Activated naive CD4-positive, alpha-beta T cell treated with anti-CD3 and anti-CD28 coated beads, Interleukin-2, amount 10 ng/mL, durations not matched to agents 7 days and 5 days (primary cell): ENCODE results near the gene KCNH2.

Source experiments
- CTCF ChIA-PET: fragments of 350-600 bp; sonication (Branson Sonifier 250); formaldehyde crosslinking; loops from one replicate; lab custom pipeline; 2021; ENCODE audit warnings: antibody characterized with exemption; lab: Charles Lee
- DNase-seq: peaks from one replicate; pipeline ENCODE4 v3.0.0-alpha.2; 2020
- H3K27ac Mint-ChIP-seq: one replicate; pipeline ENCODE4 v1.8.0; 2021; ENCODE audit warnings: mild to moderate bottlenecking, moderate library complexity, mixed read lengths
- H3K27me3 Mint-ChIP-seq: one replicate; pipeline ENCODE4 v1.8.0; 2021; ENCODE audit warnings: mild to moderate bottlenecking, mixed read lengths
- H3K36me3 Mint-ChIP-seq: one replicate; pipeline ENCODE4 v1.8.0; 2021; ENCODE audit warnings: mixed read lengths
- H3K4me1 Mint-ChIP-seq: one replicate; pipeline ENCODE4 v1.8.0; 2021; ENCODE audit warnings: mixed read lengths
- H3K4me3 Mint-ChIP-seq: one replicate; pipeline ENCODE4 v1.8.0; 2021; ENCODE audit warnings: mild to moderate bottlenecking, moderate library complexity, mixed read lengths
- H3K9me3 Mint-ChIP-seq: one replicate; pipeline ENCODE4 v1.8.0; 2021; ENCODE audit warnings: mixed read lengths

The KCNH2 gene

DNA sequence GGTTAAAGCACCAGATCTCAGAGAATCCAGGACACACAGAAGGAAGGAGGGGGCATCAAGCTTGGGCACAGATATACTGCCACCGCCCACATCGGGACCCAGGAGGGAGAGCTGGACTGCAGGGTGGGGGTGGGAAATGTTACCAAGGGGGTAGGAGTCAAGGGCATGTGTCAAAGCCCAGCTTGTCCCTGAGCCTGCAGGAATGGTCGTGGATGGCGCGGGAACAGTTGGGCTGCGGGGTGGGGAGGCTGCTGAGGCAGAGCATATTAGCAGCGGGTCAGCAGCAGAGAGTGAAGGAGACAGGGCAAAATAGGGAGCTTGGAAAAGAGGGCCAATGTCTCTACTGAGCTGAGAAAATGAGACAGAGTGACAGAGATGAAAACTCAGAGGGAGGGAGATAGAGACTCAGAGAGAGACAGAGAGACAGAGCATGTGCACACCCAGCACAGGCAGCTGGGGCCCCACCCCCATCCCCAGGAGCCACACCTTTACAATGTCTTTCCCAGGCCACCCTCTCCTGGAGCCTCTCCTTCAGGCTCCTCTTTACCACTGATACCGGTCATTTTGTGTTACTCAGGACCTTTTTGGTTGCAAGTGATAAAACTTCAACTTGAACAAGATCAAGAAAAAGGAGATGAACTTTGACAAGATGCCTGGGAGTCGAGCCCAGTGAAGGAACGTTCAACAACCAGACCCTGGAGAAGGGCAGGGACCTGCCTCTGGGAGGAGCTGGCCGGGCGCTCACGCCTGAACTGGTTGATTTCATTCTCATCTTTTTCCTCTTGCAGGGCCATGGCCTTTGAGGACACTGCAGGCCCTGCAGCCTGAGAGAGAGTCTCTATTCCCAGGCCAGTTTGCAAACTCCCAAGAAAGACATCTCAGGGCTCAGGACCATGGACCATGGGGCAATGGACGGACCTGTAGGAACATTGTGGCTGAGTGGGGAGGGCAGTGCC, 75.8 kb downstream of the KCNH2 start:
- no peaks in the 10 kb centered on the region for H3K9me3 Mint-ChIP-seq
- CTCF ChIA-PET: interaction anchor here (0.8 to 1.5 kb wide), 4 partner anchors 26 to 82 kb away, joined by 3 to 4 read pairs (median 3); no protein-coding TSS in a partner anchor
- H3K4me1 Mint-ChIP-seq: peaks cover 3% of the 10 kb centered on the region
- H3K27ac Mint-ChIP-seq: no peak overlapping the region
- H3K27me3 Mint-ChIP-seq: peaks cover 86% of the 10 kb centered on the region
- H3K36me3 Mint-ChIP-seq: no peaks in the 10 kb centered on the region
- no peak for DNase-seq
- no peak overlapping the region for H3K4me3 Mint-ChIP-seq

DNA sequence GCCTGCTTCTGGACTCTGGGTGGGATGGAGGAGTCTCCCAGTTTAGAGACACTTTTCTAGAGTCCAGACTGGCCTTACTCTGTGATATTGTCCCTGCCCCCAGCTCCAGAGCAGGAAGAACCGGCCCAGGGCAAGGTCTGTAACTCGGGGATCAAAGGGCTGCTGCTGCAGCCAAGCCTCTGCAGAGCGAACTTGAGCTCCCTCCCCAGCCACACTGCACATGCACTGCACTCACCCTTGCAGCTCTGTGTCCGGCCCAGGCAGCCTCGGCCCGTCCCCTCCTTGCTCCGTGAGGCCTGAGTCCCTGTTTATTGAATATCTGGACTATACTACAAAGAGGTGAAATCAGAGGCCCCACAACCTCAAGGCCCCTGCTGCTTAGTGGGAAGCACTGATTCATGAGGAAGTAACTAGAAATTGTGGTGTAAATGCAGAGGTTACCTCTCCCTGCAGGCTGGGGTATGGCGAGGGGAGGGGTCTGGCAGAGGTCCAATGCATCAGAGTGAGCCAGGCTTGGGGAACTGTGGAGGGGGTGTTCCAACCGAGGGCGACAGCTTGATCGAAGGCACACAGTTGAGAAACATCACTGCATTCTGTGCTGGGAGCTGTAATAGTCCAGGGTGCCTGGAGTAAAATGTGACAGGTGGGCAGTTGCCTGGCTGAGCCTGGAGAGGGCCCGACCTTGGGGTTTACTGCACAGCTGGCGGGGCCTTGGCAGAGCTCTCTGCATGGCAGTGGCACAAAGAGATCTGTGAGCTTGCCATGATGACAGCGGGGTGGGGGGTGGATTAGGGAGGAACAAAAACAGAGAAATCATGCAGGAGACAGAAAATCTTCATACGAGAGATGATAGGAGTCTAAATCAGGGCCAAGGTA, 76.7 kb downstream of the KCNH2 start:
- peaks cover 92% of the 10 kb centered on the region for H3K27me3 Mint-ChIP-seq

DNA sequence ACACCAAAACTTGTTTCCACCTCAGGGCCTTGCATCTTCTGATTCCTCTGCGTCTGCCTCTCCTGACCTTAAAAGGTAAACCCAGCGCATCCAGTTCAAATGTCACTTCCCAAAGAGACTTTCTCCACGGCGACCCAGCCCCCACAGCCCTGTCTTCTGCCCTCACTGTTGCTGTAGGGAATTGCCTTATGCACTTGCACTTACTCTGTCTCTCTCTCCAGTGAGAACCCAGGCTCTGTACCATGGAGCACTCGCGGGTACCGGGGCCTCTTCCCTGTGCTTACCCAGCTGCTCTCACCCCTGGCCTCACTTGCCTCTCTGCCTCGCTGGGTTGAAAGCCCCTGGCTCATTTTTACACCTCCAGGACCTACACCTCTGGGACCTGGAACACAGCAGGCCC, 77.4 kb downstream of the KCNH2 start:
- no peaks in the 10 kb centered on the region for H3K9me3 Mint-ChIP-seq
- peaks cover 3% of the 10 kb centered on the region for H3K4me1 Mint-ChIP-seq
- no peak for DNase-seq
- H3K4me3 Mint-ChIP-seq: no peak overlapping the region
- no peak overlapping the region for H3K27ac Mint-ChIP-seq
- CTCF ChIA-PET: interaction anchor here (0.9 to 1.3 kb wide), 4 partner anchors 9 to 84 kb away, joined by 3 to 5 read pairs (median 4); no protein-coding TSS in a partner anchor
- H3K36me3 Mint-ChIP-seq: no peaks in the 10 kb centered on the region
- peaks cover 91% of the 10 kb centered on the region for H3K27me3 Mint-ChIP-seq

More for the DNA sequence above, 76.7 kb downstream of the KCNH2 start:
- DNase-seq: no peak
- Mint-ChIP-seq H3K36me3 (no peaks in the 10 kb centered on the region), H3K4me1 (peaks cover 3% of the 10 kb centered on the region), H3K4me3 (no peak overlapping the region), H3K27ac (no peak overlapping the region), H3K9me3 (no peaks in the 10 kb centered on the region)
- CTCF ChIA-PET: interaction anchor here (0.7 to 1.5 kb wide), 6 partner anchors 10 to 83 kb away, joined by 3 to 5 read pairs (median 3); no protein-coding TSS in a partner anchor

GRCh38 chr7:150898475-150899011, 79.6 kb downstream of the KCNH2 start:
- Mint-ChIP-seq H3K27me3 (peaks cover 76% of the 10 kb centered on the region), H3K4me1 (peaks cover 3% of the 10 kb centered on the region)

GRCh38 chr7:150897502-150898474, 80.3 kb downstream of the KCNH2 start:
- Mint-ChIP-seq H3K4me3 (no peak overlapping the region), H3K27ac (no peak overlapping the region), H3K4me1 (peaks cover 3% of the 10 kb centered on the region), H3K36me3 (no peaks in the 10 kb centered on the region), H3K9me3 (no peaks in the 10 kb centered on the region), H3K27me3 (peaks cover 69% of the 10 kb centered on the region)
- no peak for DNase-seq
- CTCF ChIA-PET: interaction anchor here (0.6 to 4.0 kb wide), 37 partner anchors 9 to 226 kb away, joined by 3 to 42 read pairs (median 4); partner anchors contain the start of genes ABCB8 and NOS3

More at GRCh38 chr7:150898475-150899011, 79.6 kb downstream of the KCNH2 start:
- no peaks in the 10 kb centered on the region for H3K36me3 Mint-ChIP-seq
- no peaks in the 10 kb centered on the region for H3K9me3 Mint-ChIP-seq
- H3K27ac Mint-ChIP-seq: no peak overlapping the region
- DNase-seq: peak; percentile 82
- CTCF ChIA-PET: interaction anchor here (0.6 to 4.0 kb wide), 36 partner anchors 10 to 225 kb away, joined by 3 to 42 read pairs (median 4); partner anchors contain the start of genes ABCB8 and NOS3
- no peak overlapping the region for H3K4me3 Mint-ChIP-seq

- no peak for DNase-seq
- CTCF ChIA-PET: interaction anchor here (1.0 to 4.0 kb wide), 4 partner anchors 16 to 94 kb away, joined by 3 to 29 read pairs (median 19); partner anchors contain the start of gene NOS3
- Mint-ChIP-seq H3K9me3 (no peaks in the 10 kb centered on the region), H3K4me3 (no peak overlapping the region), H3K36me3 (no peaks in the 10 kb centered on the region), H3K27ac (no peak overlapping the region), H3K4me1 (peaks cover 3% of the 10 kb centered on the region), H3K27me3 (peaks cover 58% of the 10 kb centered on the region)
These were observed 81.4 kb downstream of the KCNH2 start for GRCh38 chr7:150896562-150897209.

DNA sequence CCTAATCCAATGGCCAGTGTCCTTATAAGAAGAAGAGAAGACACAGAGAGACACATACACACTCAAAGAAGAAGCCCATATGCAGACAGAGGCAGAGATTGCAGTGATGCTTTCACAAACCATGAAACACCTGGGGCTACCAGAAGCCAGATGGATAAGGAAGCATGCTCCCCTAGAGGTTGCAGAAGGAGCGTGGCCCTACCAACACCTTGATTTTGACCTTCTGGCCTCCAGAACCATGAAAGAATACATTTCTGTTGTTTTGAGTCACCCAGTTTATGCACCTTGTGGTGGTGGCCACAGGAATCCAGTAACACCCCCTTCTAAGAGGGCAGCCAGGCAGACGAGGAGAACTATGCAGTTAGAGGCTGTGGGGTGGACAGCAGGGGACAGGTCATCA, 82.3 kb downstream of the KCNH2 start:
- H3K4me1 Mint-ChIP-seq: peaks cover 3% of the 10 kb centered on the region
- H3K9me3 Mint-ChIP-seq: no peaks in the 10 kb centered on the region
- no peak overlapping the region for H3K27ac Mint-ChIP-seq
- H3K4me3 Mint-ChIP-seq: no peak overlapping the region
- DNase-seq: no peak
- H3K36me3 Mint-ChIP-seq: no peaks in the 10 kb centered on the region
- peaks cover 49% of the 10 kb centered on the region for H3K27me3 Mint-ChIP-seq
- CTCF ChIA-PET: no interaction called here
